ENCODE data around the gene SPTBN2.

SPTBN2 gene

GRCh38 chr11:66638177-66639065, 90.6 kb downstream of the SPTBN2 start, which contains the start of gene RBM4:
TSS of gene RBM4 (plus strand) at chr11:66638703. CDS start at chr11:66639712, 1,009 bp downstream.
- Mint-ChIP-seq H3K9me3 (peaks cover 2 to 4% of the 10 kb centered on the region in 2 donors), H3K36me3 (peaks cover 48 to 65% of the 10 kb centered on the region in 2 donors), H3K4me1 (peaks cover 44 to 76% of the 10 kb centered on the region in 2 donors), H3K27ac (peak within 1 kb of the TSS; percentile 99), H3K4me3 (peak within 1 kb of the TSS; percentile 96 to 98), H3K27me3 (no peaks in the 10 kb centered on the region)
- peak; percentile 98 for DNase-seq
- ATAC-seq (replicated peaks) = peak; percentile 95 to 98

- H3K4me3 Mint-ChIP-seq = peak overlapping the region; percentile 96 to 98
- H3K9me3 Mint-ChIP-seq = peaks cover 2 to 4% of the 10 kb centered on the region in 2 donors
- H3K4me1 Mint-ChIP-seq = peaks cover 36 to 68% of the 10 kb centered on the region in 2 donors
- ATAC-seq (replicated peaks) = peak in 1 of 2 donors; percentile 0
- H3K27me3 Mint-ChIP-seq = no peaks in the 10 kb centered on the region
- DNase-seq = no peak
- H3K27ac Mint-ChIP-seq = peak overlapping the region; percentile 99
- peaks cover 40 to 57% of the 10 kb centered on the region in 2 donors for H3K36me3 Mint-ChIP-seq
These were observed 91.3 kb downstream of the SPTBN2 start for GRCh38 chr11:66637557-66638176.

GRCh38 chr11:66636411-66636810, 92.6 kb downstream of the SPTBN2 start:
- Mint-ChIP-seq H3K27ac (no peak overlapping the region), H3K36me3 (peaks cover 41 to 58% of the 10 kb centered on the region in 2 donors), H3K9me3 (peaks cover 2 to 4% of the 10 kb centered on the region in 2 donors), H3K27me3 (no peaks in the 10 kb centered on the region), H3K4me3 (no peak overlapping the region), H3K4me1 (peaks cover 29 to 66% of the 10 kb centered on the region in 2 donors)
- ATAC-seq (replicated peaks) = no peak
- no peak for DNase-seq

Measured in stimulated activated naive B cell treated with anti-CD40 and anti-IgM and Interleukin-4, amounts not matched to agents 10 μg/mL and 1 μg/mL and 100 μg/mL, for 72 hours (primary cell).